Osteoblast (primary cell): ENCODE measurements around the gene SMIM21. TPM values are rescaled to one million over a fixed set of nuclear protein-coding genes. Genes with fewer than 3 reads are reported as not detected.

Experiments
- DNase-seq: peaks from one replicate; pipeline ENCODE4 v3.0.0; 2011; ENCODE audit warnings: low spot score, mixed read lengths; ENCODE audit not compliant: insufficient read length; ENCODE audit errors: missing footprints
- H2AFZ ChIP-seq: 2 replicates; pipeline ENCODE4 v1.6.0; 2011; ENCODE audit warnings: mild to moderate bottlenecking, low read length
- H3K27ac ChIP-seq: 2 replicates; pipeline ENCODE4 v1.5.1; 2011; ENCODE audit warnings: mild to moderate bottlenecking, low read depth, low read length, moderate library complexity
- H3K27me3 ChIP-seq: 2 replicates; pipeline ENCODE4 v1.6.0; 2012; ENCODE audit warnings: mild to moderate bottlenecking, control low read depth, inconsistent platforms, low read length, moderate library complexity; ENCODE audit not compliant: insufficient read depth
- H3K36me3 ChIP-seq: 2 replicates; pipeline ENCODE4 v1.5.1; 2011; ENCODE audit warnings: mild to moderate bottlenecking, low read length, control low read depth, moderate library complexity; ENCODE audit not compliant: insufficient read depth
- H3K4me1 ChIP-seq: 2 replicates; pipeline ENCODE4 v1.5.1; 2011; ENCODE audit warnings: mild to moderate bottlenecking, low read length, control low read depth, moderate library complexity; ENCODE audit not compliant: insufficient read depth
- H3K4me2 ChIP-seq: 2 replicates; pipeline ENCODE4 v1.6.0; 2011; ENCODE audit warnings: mild to moderate bottlenecking, low read length; ENCODE audit not compliant: insufficient read depth
- H3K4me3 ChIP-seq: fragments of 200-600 bp; sonication (generic); 3 replicates; pipeline ENCODE4 v1.5.1; 2012; ENCODE audit warnings: mild to moderate bottlenecking, low read length, inconsistent platforms; ENCODE audit not compliant: insufficient read depth
- H3K79me2 ChIP-seq: 2 replicates; pipeline ENCODE4 v1.6.0; 2012; ENCODE audit warnings: mild to moderate bottlenecking, low read length, control low read depth, inconsistent platforms; ENCODE audit not compliant: insufficient read depth
- H3K9me3 ChIP-seq: 2 replicates; pipeline ENCODE4 v1.5.1; 2011; ENCODE audit warnings: low read depth, low read length, control low read depth
- H4K20me1 ChIP-seq: 2 replicates; pipeline ENCODE4 v1.6.0; 2012; ENCODE audit warnings: mild to moderate bottlenecking, low read length, control low read depth; ENCODE audit not compliant: insufficient read depth
- total RNA-seq: library from RNA; depleted of rRNA; stranded (reverse); fragments of >200 nt; gene quantifications from 2 replicates; pipeline ENCODE4 v1.2.3, GENCODE V29; 2012
- TF ChIP-seq, protein P1 (sequence below): IDR thresholded peaks from 2 replicates; pipeline ENCODE4 v1.5.1; 2011; ENCODE audit warnings: mild to moderate bottlenecking, low read depth, low read length, moderate library complexity; ENCODE audit errors: extremely low read depth

SMIM21 gene
- total RNA-seq, 1 donor: not detected

DNA sequence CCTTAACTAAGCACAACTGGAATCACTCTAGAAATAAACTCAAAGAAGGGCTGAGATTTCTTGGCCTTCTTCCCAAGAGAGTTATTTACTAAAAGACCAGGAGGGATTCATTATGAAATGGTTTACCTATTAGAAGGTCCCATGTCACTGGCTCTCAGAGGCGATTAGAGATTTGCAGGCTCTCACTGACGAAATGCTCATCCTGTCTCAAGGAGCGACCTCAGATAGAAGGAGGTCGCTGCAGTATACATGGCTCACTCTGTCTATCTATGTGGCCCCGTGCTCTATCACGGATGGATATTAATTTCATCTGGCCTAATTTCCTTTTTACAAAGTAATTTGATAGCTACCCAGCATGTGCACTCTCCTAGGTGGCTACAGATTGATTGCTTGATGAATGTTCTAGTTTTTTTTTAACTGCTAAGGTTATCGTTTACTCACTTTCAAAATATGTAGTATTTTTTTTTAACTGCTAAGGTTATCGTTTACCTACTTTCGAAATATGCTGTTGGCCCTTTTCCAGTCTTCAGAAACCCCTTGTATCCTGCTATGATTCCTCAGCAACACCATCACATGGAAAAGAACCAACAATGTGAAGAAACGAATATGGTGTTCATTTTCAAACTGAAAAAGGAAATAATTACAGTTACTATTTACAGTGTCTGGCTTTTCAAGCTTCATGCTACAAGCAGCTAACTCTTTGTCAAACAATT lies 9.1 kb downstream of the SMIM21 start:
- DNase-seq: no peak
- H3K9me3 ChIP-seq: no peaks in the 10 kb centered on the region

DNA sequence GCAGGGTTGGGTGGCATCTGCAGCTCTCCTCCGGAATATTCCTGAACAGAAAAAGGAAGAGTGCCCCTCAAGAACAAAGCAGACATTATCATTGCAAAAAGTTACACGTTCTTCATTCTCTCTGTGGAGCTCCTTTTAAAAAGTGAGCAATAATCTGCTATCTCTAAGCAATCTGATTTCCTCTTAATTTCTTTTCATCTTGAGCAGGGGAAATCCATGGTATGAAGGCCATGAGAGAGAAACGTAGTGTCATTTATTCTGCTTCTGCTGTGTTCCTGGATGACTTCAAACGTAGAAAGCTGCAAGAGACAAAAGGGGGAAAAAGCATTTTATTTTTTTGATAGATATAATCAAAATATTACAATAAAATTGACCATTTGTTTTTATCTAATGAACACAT lies 16.9 kb downstream of the SMIM21 start:
- no peak overlapping the region for H3K4me2 ChIP-seq
- no peak for DNase-seq
- TF ChIP-seq, protein P1, sequence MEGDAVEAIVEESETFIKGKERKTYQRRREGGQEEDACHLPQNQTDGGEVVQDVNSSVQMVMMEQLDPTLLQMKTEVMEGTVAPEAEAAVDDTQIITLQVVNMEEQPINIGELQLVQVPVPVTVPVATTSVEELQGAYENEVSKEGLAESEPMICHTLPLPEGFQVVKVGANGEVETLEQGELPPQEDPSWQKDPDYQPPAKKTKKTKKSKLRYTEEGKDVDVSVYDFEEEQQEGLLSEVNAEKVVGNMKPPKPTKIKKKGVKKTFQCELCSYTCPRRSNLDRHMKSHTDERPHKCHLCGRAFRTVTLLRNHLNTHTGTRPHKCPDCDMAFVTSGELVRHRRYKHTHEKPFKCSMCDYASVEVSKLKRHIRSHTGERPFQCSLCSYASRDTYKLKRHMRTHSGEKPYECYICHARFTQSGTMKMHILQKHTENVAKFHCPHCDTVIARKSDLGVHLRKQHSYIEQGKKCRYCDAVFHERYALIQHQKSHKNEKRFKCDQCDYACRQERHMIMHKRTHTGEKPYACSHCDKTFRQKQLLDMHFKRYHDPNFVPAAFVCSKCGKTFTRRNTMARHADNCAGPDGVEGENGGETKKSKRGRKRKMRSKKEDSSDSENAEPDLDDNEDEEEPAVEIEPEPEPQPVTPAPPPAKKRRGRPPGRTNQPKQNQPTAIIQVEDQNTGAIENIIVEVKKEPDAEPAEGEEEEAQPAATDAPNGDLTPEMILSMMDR: no peak
- H3K79me2 ChIP-seq: no peaks in the 10 kb centered on the region
- H3K4me1 ChIP-seq: peaks cover 35% of the 10 kb centered on the region
- no peaks in the 10 kb centered on the region for H3K36me3 ChIP-seq
- no peak overlapping the region for H3K27ac ChIP-seq
- H3K27me3 ChIP-seq: no peaks in the 10 kb centered on the region
- no peaks in the 10 kb centered on the region for H3K9me3 ChIP-seq
- H3K4me3 ChIP-seq: no peak overlapping the region
- no peak overlapping the region for H2AFZ ChIP-seq
- H4K20me1 ChIP-seq: no peaks in the 10 kb centered on the region

More for the DNA sequence above, 9.1 kb downstream of the SMIM21 start:
- H3K4me1 ChIP-seq: no peaks in the 10 kb centered on the region
- H2AFZ ChIP-seq: no peak overlapping the region
- H3K4me2 ChIP-seq: no peak overlapping the region
- no peak overlapping the region for H3K27ac ChIP-seq
- H3K79me2 ChIP-seq: no peaks in the 10 kb centered on the region
- H3K36me3 ChIP-seq: no peaks in the 10 kb centered on the region
- no peaks in the 10 kb centered on the region for H4K20me1 ChIP-seq
- TF ChIP-seq, protein P1: no peak
- H3K27me3 ChIP-seq: no peaks in the 10 kb centered on the region
- no peak overlapping the region for H3K4me3 ChIP-seq

DNA sequence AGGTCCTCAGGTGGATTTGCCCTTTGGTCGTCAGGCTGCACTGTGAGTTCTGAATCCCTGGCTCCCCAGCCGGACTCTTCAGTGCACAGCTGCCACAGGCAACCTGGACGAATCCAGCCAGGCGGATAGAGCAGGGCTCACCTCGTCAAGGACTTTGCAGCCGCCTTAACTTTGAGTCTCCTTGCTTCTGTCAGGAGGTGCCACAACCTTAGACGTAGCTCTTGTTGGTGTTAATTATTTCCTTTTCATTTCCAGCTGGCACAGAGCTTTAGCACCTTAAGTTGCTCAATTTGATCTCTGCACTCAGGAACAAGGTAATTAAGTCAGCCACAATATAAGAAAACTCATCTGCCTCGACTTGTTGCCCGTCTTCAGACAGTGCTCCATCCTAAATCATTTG lies 17.7 kb downstream of the SMIM21 start:
- H3K27me3 ChIP-seq: no peaks in the 10 kb centered on the region
- no peaks in the 10 kb centered on the region for H3K9me3 ChIP-seq
- H3K36me3 ChIP-seq: no peaks in the 10 kb centered on the region
- H2AFZ ChIP-seq: no peak overlapping the region
- H4K20me1 ChIP-seq: no peaks in the 10 kb centered on the region
- no peak for DNase-seq
- no peaks in the 10 kb centered on the region for H3K79me2 ChIP-seq
- H3K4me3 ChIP-seq: no peak overlapping the region
- H3K4me1 ChIP-seq: peaks cover 35% of the 10 kb centered on the region
- TF ChIP-seq, protein P1: no peak
- H3K4me2 ChIP-seq: no peak overlapping the region
- peak overlapping the region; percentile 95 for H3K27ac ChIP-seq

DNA sequence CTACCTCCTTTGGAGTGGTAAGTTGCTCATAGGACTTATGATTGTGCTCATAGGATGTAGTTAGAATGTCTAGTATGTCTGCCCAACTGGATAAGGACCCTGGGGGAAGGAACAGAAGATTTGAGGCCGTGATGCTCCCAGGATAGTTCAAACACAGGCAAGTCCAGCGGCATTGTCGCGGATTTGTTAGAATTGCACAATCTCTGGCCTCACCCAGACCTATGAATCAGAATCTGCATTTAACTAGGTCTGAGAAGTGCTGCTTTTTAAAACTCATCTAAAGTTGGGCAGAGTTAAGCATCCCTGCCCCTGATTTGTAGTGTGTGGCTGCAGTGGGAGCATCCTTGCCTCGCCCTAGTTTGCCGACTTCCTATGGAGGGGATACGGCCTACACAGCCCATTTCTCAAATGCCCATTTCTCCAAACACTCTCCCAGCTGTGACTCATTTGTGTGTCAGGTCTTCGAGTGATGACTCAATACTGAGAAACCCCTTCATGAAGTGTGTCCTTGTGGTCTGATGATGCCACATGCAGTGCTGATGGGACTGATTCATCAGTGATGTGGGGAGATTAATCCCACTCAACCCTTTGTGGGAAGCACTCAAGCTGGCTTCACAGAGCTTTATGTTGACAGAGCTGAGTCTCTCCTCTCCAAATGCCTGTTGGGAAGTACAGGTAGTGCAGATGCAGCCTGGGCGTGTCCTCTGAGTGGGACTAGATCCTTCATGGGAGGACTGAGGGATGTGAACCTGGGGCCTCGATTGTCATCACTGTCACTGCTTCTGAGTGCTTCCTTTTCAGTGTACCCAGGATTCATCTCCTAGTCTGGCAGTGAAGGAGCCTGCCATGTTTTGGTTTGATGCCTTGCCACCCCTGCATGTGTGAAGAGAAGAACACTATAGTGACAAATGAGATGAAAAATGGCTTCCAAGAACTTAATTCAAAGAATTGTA lies 18.7 kb downstream of the SMIM21 start:
- H3K36me3 ChIP-seq: no peaks in the 10 kb centered on the region
- no peak overlapping the region for H3K4me3 ChIP-seq
- peak overlapping the region; percentile 66 for H2AFZ ChIP-seq
- H3K9me3 ChIP-seq: no peaks in the 10 kb centered on the region
- H3K4me2 ChIP-seq: peak overlapping the region; percentile 87
- no peaks in the 10 kb centered on the region for H3K79me2 ChIP-seq
- DNase-seq: peak; percentile 92
- H3K27me3 ChIP-seq: no peaks in the 10 kb centered on the region
- TF ChIP-seq, protein P1: no peak
- no peaks in the 10 kb centered on the region for H4K20me1 ChIP-seq
- H3K4me1 ChIP-seq: peaks cover 35% of the 10 kb centered on the region
- H3K27ac ChIP-seq: peak overlapping the region; percentile 95
